ENCODE data around the gene C4BPA. TPM values are rescaled to one million over a fixed set of nuclear protein-coding genes. Genes with fewer than 3 reads are reported as not detected.

The C4BPA gene
- total RNA-seq, 2 donors from 2014 or later = not detected

- no peak for TF ChIP-seq POLR2A (IDR thresholded peaks at IDR 0.05)
- TF ChIP-seq POLR2AphosphoS5 (IDR thresholded peaks at IDR 0.05) = no peak
- no peak for TF ChIP-seq CTCF (IDR thresholded peaks at IDR 0.05)
- no peaks in the 10 kb centered on the region for H3K36me3 ChIP-seq
- DNase-seq (ENCODE audit: low spot score) = no peak
- no peaks in the 10 kb centered on the region for H3K4me1 ChIP-seq (replicated peaks)
- H3K9me3 ChIP-seq = no peaks in the 10 kb centered on the region
- H3K27ac ChIP-seq = no peak overlapping the region
- intact Hi-C loops (cut with DNase I) = no loop called here
- 87% methylated on average over 3 of the region's 3 CpGs for WGBS
- no peak overlapping the region for H3K4me3 ChIP-seq
- H3K27me3 ChIP-seq (replicated peaks; ENCODE audit: insufficient read depth) = no peaks in the 10 kb centered on the region
Observed at GRCh38 chr1:207109004-207109403, 5.0 kb downstream of the C4BPA start.

GRCh38 chr1:207112616-207113296 is 8.7 kb downstream of the C4BPA start:
- TF ChIP-seq POLR2A (IDR thresholded peaks at IDR 0.05) (no peak), CTCF (IDR thresholded peaks at IDR 0.05) (no peak), POLR2AphosphoS5 (IDR thresholded peaks at IDR 0.05) (no peak)
- Histone ChIP-seq H3K27me3 (replicated peaks; ENCODE audit: insufficient read depth) (no peaks in the 10 kb centered on the region), H3K9me3 (no peaks in the 10 kb centered on the region), H3K4me3 (no peak overlapping the region), H3K27ac (no peak overlapping the region), H3K36me3 (no peaks in the 10 kb centered on the region), H3K4me1 (replicated peaks) (no peaks in the 10 kb centered on the region)
- intact Hi-C loops (cut with DNase I) = no loop called here
- WGBS = 70% methylated on average over 2 of the region's 2 CpGs
- no peak for DNase-seq (ENCODE audit: low spot score)

DNA sequence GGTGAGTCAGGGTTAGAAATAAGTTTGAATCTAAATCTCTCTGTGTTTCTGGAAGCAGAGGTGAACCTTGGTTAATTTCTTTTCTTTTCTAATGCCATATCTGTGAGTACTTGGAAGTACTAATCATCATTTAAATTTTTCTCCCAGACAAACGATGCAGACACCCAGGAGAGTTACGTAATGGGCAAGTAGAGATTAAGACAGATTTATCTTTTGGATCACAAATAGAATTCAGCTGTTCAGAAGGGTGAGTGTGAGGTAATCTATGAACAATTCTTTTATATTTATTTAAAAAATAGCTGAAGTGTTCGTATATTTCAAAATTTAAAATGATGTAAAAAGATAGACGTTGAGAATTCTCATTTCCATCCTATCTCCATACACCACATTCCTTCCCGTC is 11.2 kb downstream of the C4BPA start:
- Histone ChIP-seq H3K27ac (no peak overlapping the region), H3K9me3 (no peaks in the 10 kb centered on the region), H3K27me3 (replicated peaks; ENCODE audit: insufficient read depth) (no peaks in the 10 kb centered on the region), H3K4me3 (no peak overlapping the region), H3K4me1 (replicated peaks) (no peaks in the 10 kb centered on the region), H3K36me3 (no peaks in the 10 kb centered on the region)
- TF ChIP-seq CTCF (IDR thresholded peaks at IDR 0.05) = no peak
- no peak for TF ChIP-seq POLR2AphosphoS5 (IDR thresholded peaks at IDR 0.05)
- no peak for TF ChIP-seq POLR2A (IDR thresholded peaks at IDR 0.05)
- no peak for DNase-seq (ENCODE audit: low spot score)
- 59% methylated on average over 5 of the region's 5 CpGs for whole genome bisulfite sequencing
- intact Hi-C loops (cut with DNase I) = no loop called here

- Histone ChIP-seq H3K9me3 (no peaks in the 10 kb centered on the region), H3K4me1 (replicated peaks) (no peaks in the 10 kb centered on the region), H3K36me3 (no peaks in the 10 kb centered on the region), H3K27ac (no peak overlapping the region), H3K4me3 (no peak overlapping the region), H3K27me3 (replicated peaks; ENCODE audit: insufficient read depth) (no peaks in the 10 kb centered on the region)
- intact Hi-C loops (cut with DNase I) = no loop called here
- 36% methylated on average over 3 of the region's 3 CpGs for WGBS
- no peak for TF ChIP-seq POLR2AphosphoS5 (IDR thresholded peaks at IDR 0.05)
- no peak for TF ChIP-seq POLR2A (IDR thresholded peaks at IDR 0.05)
- DNase-seq (ENCODE audit: low spot score) = peak; percentile 21
Observed at GRCh38 chr1:207124389-207124788, 20.4 kb downstream of the C4BPA start.

DNA sequence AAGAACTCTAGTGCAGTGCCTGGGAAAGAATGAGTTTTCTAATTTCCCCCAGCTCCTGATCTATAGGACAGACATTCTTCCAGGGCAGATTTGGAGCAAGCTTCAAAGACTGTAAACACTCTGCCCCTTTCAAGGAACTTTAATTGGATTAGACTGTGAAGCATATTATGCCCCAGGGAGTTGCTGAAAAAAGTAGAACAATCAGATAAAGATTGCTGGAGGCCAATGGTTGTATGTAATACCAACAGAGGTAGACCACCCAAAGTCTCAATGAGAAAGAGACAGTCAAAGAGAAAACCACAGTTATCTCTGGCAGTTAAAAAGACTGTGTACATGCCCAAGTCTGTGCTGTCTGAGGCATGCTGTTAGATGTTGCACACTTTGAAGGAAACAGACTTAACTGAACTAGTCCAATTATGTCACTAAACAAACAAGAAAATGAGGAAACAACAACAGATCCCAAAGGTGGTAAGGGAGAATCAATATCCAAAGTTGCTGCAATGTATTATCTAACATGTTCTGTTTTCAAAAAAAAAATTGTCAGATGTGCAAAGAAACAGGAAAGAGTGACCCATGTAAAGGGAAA is 24.4 kb downstream of the C4BPA start:
- Histone ChIP-seq H3K4me1 (replicated peaks) (no peaks in the 10 kb centered on the region), H3K9me3 (no peaks in the 10 kb centered on the region), H3K27ac (no peak overlapping the region), H3K27me3 (replicated peaks; ENCODE audit: insufficient read depth) (no peaks in the 10 kb centered on the region), H3K36me3 (no peaks in the 10 kb centered on the region), H3K4me3 (no peak overlapping the region)
- DNase-seq (ENCODE audit: low spot score) = no peak
- TF ChIP-seq CTCF (IDR thresholded peaks at IDR 0.05) = no peak
- no peak for TF ChIP-seq POLR2A (IDR thresholded peaks at IDR 0.05)
- TF ChIP-seq POLR2AphosphoS5 (IDR thresholded peaks at IDR 0.05) = no peak
- intact Hi-C loops (cut with DNase I) = no loop called here
